Measurements from ENCODE around the gene GPRASP2. TPM values are rescaled to one million over a fixed set of nuclear protein-coding genes. Genes with fewer than 3 reads are reported as not detected.

Gene GPRASP2
- total RNA-seq, 1 experiment from 2014 or later = 16.8 TPM

Other genes starting within 250 kb of the GPRASP2 start
- gene TCP11X2, start 240.6 kb upstream of the GPRASP2 start, total RNA-seq (2014; rRNA removed; shearing (Covaris generic)) = 0.07 and 0.35 TPM in 2 replicates
- 34.8 and 48.6 TPM in 2 replicates for gene TMSB15A, start 195.7 kb upstream of the GPRASP2 start, total RNA-seq (2014; rRNA removed; shearing (Covaris generic))
- gene ARMCX5, start 112.9 kb upstream of the GPRASP2 start, total RNA-seq (2014; rRNA removed; shearing (Covaris generic)) = 17.5 and 24.5 TPM in 2 replicates
- gene GPRASP1, start 61.0 kb upstream of the GPRASP2 start, total RNA-seq (2014; rRNA removed; shearing (Covaris generic)) = 1.3 and 2.1 TPM in 2 replicates
- 5.3 and 8.2 TPM in 2 replicates for gene GPRASP3, start 8.3 kb downstream of the GPRASP2 start, total RNA-seq (2014; rRNA removed; shearing (Covaris generic))
- gene RAB40AL, start 224.8 kb downstream of the GPRASP2 start, total RNA-seq (2014; rRNA removed; shearing (Covaris generic)) = 0.21 TPM in 1 of 2 replicates, not detected in the other